ENCODE results near the gene ZNF367. TPM values are rescaled to one million over a fixed set of nuclear protein-coding genes. Genes with fewer than 3 reads are reported as not detected.

Gene ZNF367
- total RNA-seq, 1 donor from 2014 or later = 3.9 TPM

GRCh38 chr9:96395964-96396363 is 22.2 kb downstream of the ZNF367 start:
- no peak for TF ChIP-seq CTCF (IDR thresholded peaks at IDR 0.05; ENCODE audit: borderline replicate concordance)
- Histone ChIP-seq H3K4me1 (no peaks in the 10 kb centered on the region), H3K27me3 (ENCODE audit: low read depth) (no peaks in the 10 kb centered on the region), H3K36me3 (no peaks in the 10 kb centered on the region), H3K9me3 (replicated peaks) (peaks cover 9% of the 10 kb centered on the region), H3K4me3 (no peak overlapping the region), H3K27ac (replicated peaks) (no peak overlapping the region)
- intact Hi-C loops (cut with micrococcal nuclease) = no loop called here
- no peak for DNase-seq

- no peaks in the 10 kb centered on the region for H3K27me3 ChIP-seq (ENCODE audit: low read depth)
- DNase-seq = no peak
- no peak overlapping the region for H3K27ac ChIP-seq (replicated peaks)
- no peaks in the 10 kb centered on the region for H3K36me3 ChIP-seq
- peaks cover 5% of the 10 kb centered on the region for H3K4me1 ChIP-seq
- no peak for TF ChIP-seq CTCF (IDR thresholded peaks at IDR 0.05; ENCODE audit: borderline replicate concordance)
- H3K4me3 ChIP-seq = no peak overlapping the region
- no peaks in the 10 kb centered on the region for H3K9me3 ChIP-seq (replicated peaks)
- intact Hi-C loops (cut with micrococcal nuclease) = no loop called here
Measured at GRCh38 chr9:96394832-96395496, 23.2 kb downstream of the ZNF367 start.

- H3K27ac ChIP-seq (replicated peaks) = no peak overlapping the region
- H3K9me3 ChIP-seq (replicated peaks) = no peaks in the 10 kb centered on the region
- H3K36me3 ChIP-seq = no peaks in the 10 kb centered on the region
- DNase-seq = no peak
- no peaks in the 10 kb centered on the region for H3K27me3 ChIP-seq (ENCODE audit: low read depth)
- intact Hi-C loops (cut with micrococcal nuclease) = no loop called here
- H3K4me1 ChIP-seq = peaks cover 10% of the 10 kb centered on the region
- TF ChIP-seq CTCF (IDR thresholded peaks at IDR 0.05; ENCODE audit: borderline replicate concordance) = no peak
- H3K4me3 ChIP-seq = no peak overlapping the region
Measured at GRCh38 chr9:96392263-96392662, 25.9 kb downstream of the ZNF367 start.

GRCh38 chr9:96391021-96391765 is 27.0 kb downstream of the ZNF367 start:
- Histone ChIP-seq H3K36me3 (no peaks in the 10 kb centered on the region), H3K27ac (replicated peaks) (no peak overlapping the region), H3K4me1 (peaks cover 18% of the 10 kb centered on the region), H3K4me3 (no peak overlapping the region), H3K9me3 (replicated peaks) (no peaks in the 10 kb centered on the region), H3K27me3 (ENCODE audit: low read depth) (no peaks in the 10 kb centered on the region)
- intact Hi-C loops (cut with micrococcal nuclease) = no loop called here
- no peak for DNase-seq
- TF ChIP-seq CTCF (IDR thresholded peaks at IDR 0.05; ENCODE audit: borderline replicate concordance) = no peak

GRCh38 chr9:96388144-96388543 is 30.0 kb downstream of the ZNF367 start:
- intact Hi-C loops (cut with micrococcal nuclease) = no loop called here
- H3K27ac ChIP-seq (replicated peaks) = no peak overlapping the region
- H3K9me3 ChIP-seq (replicated peaks) = no peaks in the 10 kb centered on the region
- TF ChIP-seq CTCF (IDR thresholded peaks at IDR 0.05; ENCODE audit: borderline replicate concordance) = no peak
- peaks cover 27% of the 10 kb centered on the region for H3K4me1 ChIP-seq
- no peaks in the 10 kb centered on the region for H3K27me3 ChIP-seq (ENCODE audit: low read depth)
- H3K36me3 ChIP-seq = no peaks in the 10 kb centered on the region
- H3K4me3 ChIP-seq = no peak overlapping the region
- no peak for DNase-seq

All from left ventricle myocardium inferior (tissue), 1 donor.